NCI-H146 treated with DMSO at 0.1 percent for 48 hours (cell line): Measurements from ENCODE around the gene ZDHHC14.
A peak's percentile ranks its signal among the peaks of the same experiment; 100 is the strongest.
"Not testable (repeated sequence)": the region's sequence is repeated elsewhere in the genome, so short reads cannot be mapped to it uniquely, and the experiment has no call there.

Experiments
- DNase-seq: peaks from one replicate; lab custom pipeline; 2025; ENCODE audit not compliant: unreplicated experiment; lab: John Stamatoyannopoulos, UW

Gene ZDHHC14

DNA sequence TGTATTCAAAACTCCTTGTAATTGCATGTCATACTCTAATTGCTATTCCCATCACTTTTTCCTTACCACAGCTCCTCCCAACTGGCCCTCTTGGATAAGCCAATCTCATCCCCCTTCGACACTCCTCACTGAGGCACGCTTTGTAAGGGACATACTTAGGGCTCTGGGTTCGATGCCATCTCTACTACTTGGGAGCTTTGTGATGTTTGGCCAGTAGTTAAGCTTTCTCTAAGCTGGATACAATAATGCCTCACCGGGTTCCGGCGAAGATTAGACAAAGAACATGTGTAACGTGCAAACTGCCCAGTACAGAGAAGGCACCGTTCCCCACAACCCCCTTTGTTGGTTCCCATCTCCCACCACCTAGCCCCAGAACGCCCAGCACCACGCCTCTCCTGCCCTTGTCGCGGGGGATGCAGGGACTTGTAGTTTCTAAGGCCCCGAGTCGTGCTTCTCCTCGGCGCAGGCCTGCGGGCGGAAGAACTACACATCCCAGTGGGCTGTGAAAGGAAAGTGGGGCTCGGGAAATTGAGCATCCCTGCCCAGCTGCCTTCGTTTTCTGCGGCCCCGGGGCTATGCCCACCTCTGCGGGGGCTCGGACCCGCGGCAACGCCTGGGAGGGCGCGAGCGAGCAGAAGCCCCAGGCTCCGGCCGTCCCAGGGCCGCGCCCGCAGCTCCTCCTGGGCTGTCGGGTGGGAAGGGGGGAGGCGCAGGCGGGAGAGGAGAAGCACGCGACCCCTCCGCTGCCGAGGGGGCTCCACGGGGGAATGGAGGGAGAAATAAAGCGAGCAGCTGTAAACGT, 1.1 kb upstream of the ZDHHC14 start:
- DNase-seq: peak; percentile 98

DNA sequence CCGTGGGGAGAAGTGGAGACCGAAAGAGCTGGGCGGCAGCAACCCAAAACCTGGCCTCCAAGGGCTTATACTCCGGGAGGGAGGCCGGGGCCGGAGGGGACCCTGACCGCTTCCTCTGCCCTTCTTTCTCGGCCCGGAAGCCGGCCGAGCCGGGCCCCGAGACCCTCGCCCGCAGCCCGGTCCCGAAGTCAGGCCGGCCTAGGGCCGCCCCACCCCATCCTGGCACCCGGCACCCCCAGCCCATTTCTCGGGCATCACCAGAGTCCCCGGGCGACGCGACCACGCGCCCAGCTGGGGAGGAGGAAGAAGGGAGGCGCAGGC, 572 bp upstream of the ZDHHC14 start:
- DNase-seq: no peak

DNA sequence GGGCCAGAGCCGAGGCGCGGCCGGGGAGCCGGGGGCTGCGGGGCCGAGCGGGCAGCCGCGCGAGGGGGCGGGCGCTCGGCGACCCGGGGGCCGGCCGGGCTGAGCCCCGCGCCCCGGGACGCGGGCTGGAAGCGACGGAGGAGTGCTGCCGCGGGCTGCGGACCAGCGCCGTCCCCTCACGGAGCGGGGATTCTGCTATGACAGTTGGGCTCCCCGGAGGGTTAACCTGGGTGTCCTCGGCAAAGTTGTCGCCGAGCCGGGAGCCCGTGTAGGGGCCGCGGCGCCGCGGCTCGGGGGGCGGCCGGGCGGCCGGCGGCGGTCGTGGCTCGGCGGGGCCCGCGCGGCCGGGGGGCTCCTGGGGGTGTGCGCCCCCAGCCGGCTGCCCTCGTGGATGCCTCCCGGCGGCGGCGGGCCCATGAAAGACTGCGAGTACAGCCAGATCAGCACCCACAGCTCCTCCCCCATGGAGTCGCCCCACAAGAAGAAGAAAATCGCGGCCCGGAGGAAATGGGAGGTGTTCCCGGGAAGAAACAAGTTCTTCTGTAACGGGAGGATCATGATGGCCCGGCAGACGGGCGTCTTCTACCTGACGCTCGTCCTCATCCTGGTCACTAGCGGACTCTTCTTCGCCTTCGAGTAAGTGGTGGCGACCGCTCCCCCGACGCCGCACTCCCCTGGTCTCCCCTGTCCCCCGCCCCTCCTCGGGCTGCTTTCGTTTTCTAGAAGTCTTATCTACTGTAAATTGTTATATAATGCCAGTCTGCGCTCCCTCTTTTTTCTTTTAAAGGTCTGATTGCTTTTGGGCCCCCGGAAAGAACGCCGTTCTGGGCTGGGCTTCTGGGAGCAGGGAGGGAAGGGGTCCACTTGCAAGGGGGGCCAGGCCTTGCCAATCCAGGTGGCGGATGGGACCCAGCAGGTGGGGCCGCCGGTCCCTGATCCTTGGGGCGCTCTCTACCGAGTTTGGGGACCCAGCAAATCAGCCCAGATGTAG, 936 bp downstream of the ZDHHC14 start:
- DNase-seq: peak; percentile 34

DNA sequence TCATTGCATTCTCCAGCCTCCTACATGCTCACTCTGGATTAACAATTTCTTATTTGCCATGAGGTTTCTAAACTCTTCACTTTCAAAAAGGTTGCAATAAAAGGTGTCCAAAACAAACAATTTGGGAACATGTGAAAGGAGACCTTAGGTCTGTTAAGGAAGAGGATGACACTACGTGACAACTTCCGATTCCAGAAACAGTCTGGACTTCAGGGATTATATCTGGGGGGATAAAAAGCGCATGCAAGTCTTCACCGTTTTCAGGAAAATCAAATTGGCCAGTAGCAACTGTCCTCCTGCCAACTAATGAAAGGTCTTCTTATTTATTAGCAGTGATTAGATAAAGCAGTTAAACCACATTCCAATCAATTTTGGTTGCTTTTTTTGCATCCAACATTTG, 1.8 kb downstream of the ZDHHC14 start:
- DNase-seq: no peak

DNA sequence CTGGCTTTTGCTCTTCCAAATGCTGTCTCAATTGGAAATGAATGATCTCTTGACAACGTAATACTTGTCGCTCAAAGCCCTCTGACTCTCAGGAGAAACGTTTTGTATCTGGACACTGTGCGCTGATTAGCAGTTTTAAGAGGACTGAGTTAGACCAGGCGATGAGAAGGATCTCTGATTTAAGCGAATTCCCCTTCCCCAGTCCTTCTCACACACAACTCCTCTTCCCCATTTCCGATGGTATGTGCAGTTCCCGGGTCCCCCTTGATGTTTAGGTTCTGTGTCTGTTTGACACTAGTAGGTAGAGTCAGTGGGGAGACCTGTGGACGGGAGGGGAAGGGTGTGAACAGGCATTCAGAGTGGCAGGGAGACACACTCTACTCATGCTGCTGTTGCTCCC, 2.5 kb downstream of the ZDHHC14 start:
- DNase-seq: no peak

- DNase-seq: not testable (repeated sequence)
Measured at GRCh38 chr6:157384962-157385361, 4.0 kb downstream of the ZDHHC14 start.

GRCh38 chr6:157385482-157385881, 4.5 kb downstream of the ZDHHC14 start:
- DNase-seq: no peak

DNA sequence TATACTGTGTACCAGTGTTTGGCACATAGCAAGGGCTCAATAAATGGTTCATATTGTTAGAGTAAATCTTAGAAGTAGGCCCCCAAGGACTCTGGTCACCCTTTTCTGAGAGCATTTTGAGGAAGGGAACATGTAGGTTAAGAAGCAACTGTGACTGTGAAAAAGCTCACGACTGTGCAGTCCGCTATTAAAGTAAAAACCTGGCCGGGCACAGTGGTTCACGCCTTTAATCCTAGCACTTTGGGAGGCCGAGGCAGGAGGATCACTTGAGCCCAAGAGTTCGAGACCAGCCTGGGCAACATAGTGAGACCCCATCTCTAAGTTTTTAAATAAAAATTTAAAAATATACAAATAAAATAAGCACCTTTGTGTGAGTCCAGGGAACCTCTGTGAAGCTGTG, 5.0 kb downstream of the ZDHHC14 start:
- no peak for DNase-seq

DNA sequence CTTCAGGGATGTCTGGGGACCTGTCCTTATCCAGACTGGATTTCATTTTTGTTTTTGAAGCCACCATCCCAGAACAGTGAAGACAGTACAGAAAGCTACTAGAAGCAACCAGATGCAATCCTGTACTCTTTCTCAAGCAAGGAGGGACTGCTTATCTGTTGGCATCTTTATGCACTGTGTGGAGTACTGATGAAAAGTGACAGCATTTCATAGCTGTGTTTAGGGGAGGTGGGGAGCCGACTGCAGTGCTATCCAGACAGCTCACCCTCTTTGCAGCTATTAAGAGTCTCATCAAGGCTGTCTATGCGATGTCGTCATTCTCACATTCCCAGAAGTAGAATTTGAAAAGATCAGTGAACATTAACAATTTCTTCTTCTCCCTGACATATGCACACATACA, 5.5 kb downstream of the ZDHHC14 start:
- no peak for DNase-seq

- no peak for DNase-seq
Measured at GRCh38 chr6:157388924-157389323, 7.9 kb downstream of the ZDHHC14 start.

GRCh38 chr6:157390273-157391060, 9.5 kb downstream of the ZDHHC14 start:
- no peak for DNase-seq

GRCh38 chr6:157392927-157393668, 12.1 kb downstream of the ZDHHC14 start:
- no peak for DNase-seq

GRCh38 chr6:157393669-157394327, 12.8 kb downstream of the ZDHHC14 start:
- no peak for DNase-seq

DNA sequence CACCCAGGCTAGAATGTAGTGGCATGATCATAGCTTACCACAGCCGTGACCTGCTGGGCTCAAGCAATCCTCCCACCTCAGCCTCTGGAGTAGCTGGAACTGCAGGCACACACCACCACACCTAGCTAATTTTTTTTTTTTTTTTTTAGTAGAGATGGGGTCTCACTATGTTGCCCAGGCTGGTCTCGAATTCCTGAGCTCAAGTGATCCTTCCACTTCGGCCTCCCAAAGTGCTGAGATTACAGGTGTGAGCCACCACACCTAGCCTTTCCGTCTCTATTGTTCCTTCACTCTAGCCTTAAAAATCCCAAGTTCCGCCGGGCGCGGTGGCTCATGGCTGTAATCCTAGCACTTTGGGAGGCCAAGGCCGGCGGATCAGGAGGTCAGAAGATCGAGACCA, 14.2 kb downstream of the ZDHHC14 start:
- not testable (repeated sequence) for DNase-seq

DNA sequence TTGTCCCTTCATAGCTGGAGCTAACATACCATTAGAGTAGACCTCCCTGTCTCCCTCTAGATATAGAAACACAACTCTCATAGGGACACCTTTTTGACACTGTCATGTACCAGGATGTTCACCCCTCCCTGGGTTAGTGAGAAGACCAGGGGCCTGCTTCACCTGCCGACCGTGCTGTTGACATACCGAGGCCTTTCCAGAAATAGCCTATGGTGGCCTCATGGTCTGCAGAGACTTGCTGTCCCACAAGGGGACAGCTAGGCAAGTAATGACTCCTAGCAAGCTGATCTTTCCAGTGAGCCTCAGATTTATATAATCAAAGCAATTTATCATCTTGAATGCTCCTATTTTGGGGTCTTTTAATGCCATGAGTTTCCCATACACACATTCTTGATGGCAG, 15.0 kb downstream of the ZDHHC14 start:
- DNase-seq: no peak

DNA sequence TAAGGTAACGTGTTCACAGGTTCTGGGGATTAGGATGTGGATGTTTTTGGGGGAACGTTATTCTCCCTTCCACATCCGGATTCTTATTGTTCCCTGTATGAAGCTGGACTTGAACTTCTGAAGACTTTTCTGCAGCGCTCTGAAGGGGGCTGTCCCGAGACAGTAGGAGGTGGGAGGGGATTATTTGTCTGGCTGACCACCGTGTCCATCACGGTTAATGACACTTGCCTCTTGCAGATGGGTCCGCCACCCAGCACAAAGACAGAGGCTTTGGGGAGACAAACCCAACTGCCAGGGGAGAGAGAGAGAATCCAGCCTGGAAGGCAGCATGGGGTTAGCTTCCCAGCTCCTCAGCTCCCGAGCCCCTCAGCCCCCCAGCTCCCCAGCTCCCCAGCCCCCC, 16.7 kb downstream of the ZDHHC14 start:
- no peak for DNase-seq

DNA sequence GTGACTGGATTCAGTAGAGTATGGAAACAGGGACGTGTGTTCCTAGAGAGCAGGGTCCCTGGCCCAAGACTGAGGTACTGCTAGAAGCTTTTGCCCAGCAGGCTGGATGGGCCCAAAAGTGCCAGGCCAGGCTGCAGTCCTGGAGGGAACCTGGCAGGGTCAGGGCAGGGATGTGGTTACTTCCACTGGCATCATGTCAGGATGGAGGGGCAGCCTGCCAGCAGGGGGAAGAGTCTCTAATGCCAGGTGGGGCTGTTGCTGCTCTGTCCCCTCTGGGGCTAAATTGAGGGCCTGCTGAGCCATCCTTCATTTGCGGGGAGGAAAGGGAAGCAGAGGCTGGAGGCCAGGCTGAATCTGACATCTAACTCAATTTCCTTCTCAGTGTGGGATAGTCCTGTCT, 17.2 kb downstream of the ZDHHC14 start:
- DNase-seq: no peak

- no peak for DNase-seq
Measured at GRCh38 chr6:157400676-157401075, 19.7 kb downstream of the ZDHHC14 start.

GRCh38 chr6:157401734-157402338, 20.8 kb downstream of the ZDHHC14 start:
- no peak for DNase-seq
